Activated gamma-delta T cell treated with Interleukin-2 at 50 U/mL for 16 hours (primary cell): ENCODE results near the gene APBA3.

ENCODE experiments used
- DNase-seq: peaks from one replicate; pipeline ENCODE4 v3.0.0-alpha.2; 2020

The APBA3 gene

GRCh38 chr19:3712663-3713611 is 48.6 kb downstream of the APBA3 start:
- no peak for DNase-seq

GRCh38 chr19:3710265-3710812 is 51.2 kb downstream of the APBA3 start:
- no peak for DNase-seq

GRCh38 chr19:3708207-3708931 is 53.1 kb downstream of the APBA3 start, which contains the start of gene TJP3:
TSS of gene TJP3 (plus strand) at chr19:3708384. CDS start at chr19:3728433, 20,049 bp downstream.
- no peak for DNase-seq

DNA sequence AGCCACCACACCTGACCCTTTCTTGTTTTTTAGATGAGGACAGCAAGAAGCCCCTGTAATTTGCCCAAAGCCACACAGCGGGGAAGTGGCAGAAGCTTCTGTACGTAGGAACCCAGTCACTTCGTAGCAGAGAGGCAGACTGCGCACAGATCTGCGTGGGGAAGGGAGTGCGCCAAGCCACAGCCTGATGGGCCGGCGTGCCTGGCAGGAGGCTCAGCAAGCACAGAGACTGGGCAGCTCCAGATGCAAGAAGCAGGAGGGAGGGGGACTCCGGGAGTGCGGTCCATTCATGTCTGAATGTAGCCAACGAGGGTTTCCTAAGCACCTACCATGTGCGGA is 53.7 kb downstream of the APBA3 start:
- no peak for DNase-seq

DNA sequence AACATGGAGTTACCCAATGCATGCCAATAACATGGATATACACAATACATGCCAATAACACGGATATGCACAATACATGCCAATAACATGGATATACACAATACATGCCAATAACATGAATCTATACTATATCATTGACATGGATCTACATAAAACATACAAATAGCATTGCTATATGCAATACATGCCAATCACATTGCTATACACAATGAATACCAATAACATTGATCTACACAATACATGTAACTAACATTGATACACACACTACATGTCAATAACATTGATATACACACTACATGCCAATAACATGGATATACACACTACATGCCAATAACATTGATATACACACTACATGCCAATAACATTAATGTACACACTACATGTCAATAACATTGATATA is 60.3 kb downstream of the APBA3 start:
- DNase-seq = no peak
